GM12801 (cell line): Measurements from ENCODE around the gene BTBD2.

Source experiments
- TF ChIP-seq, protein P1 (sequence below): IDR thresholded peaks from one replicate; pipeline ENCODE4 v1.5.1; 2011; ENCODE audit warnings: control low read depth; ENCODE audit not compliant: insufficient read length; ENCODE audit errors: extremely low read depth

The BTBD2 gene

DNA sequence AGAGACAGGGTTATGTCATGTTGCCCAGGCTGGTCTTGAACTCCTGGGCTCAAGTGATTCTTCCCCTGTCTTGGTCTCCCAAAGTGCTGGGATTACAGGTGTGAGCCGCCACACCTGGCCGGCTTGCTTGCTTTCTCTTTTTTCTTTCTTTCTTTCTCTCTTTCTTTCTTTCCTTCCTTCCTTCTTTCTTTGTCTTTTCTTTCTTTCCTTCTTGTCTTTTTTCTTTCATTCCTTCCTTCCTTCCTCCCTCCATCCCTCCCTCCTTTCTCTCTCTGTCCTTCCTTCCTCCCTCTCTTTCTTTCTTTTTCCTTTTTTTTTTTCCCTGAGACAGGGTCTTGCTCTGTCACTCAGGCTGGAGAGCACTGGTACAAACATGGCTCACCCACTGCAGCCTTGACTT lies 6.8 kb upstream of the BTBD2 start:
- TF ChIP-seq, protein P1, sequence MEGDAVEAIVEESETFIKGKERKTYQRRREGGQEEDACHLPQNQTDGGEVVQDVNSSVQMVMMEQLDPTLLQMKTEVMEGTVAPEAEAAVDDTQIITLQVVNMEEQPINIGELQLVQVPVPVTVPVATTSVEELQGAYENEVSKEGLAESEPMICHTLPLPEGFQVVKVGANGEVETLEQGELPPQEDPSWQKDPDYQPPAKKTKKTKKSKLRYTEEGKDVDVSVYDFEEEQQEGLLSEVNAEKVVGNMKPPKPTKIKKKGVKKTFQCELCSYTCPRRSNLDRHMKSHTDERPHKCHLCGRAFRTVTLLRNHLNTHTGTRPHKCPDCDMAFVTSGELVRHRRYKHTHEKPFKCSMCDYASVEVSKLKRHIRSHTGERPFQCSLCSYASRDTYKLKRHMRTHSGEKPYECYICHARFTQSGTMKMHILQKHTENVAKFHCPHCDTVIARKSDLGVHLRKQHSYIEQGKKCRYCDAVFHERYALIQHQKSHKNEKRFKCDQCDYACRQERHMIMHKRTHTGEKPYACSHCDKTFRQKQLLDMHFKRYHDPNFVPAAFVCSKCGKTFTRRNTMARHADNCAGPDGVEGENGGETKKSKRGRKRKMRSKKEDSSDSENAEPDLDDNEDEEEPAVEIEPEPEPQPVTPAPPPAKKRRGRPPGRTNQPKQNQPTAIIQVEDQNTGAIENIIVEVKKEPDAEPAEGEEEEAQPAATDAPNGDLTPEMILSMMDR = no peak

DNA sequence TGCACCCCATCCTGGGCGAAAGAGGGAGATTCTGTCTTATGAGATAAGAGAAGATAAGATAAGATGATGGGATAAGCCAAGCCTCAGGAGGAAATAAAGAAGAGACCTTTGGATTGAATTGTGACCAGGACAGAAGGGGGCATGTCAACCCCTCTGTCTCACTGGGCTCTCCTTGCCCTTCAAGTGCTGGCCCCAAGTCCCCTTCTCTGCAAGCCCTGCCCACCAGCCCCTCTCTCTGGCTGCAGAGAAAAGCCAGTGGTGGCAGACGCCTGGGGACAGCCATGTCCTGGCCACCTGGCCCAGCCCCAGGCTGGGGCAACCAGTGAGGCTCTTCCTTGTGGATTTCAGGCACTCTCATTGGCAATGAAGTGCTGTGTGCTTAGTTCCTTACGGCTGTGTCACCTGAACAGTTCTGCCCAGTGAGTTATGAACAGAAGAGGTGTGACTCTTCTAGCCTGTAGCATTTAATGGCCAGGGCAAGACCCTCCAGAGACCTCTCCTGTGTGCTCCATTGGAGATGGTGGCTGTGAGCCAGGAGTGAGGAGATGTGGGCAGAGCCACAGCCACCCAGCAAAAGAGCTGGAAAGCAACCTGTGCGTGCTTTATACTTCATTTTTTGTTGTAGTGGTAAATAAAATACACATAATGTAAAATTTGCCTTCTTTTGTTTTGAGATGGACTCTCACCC lies 6.1 kb upstream of the BTBD2 start:
- TF ChIP-seq, protein P1 = no peak

DNA sequence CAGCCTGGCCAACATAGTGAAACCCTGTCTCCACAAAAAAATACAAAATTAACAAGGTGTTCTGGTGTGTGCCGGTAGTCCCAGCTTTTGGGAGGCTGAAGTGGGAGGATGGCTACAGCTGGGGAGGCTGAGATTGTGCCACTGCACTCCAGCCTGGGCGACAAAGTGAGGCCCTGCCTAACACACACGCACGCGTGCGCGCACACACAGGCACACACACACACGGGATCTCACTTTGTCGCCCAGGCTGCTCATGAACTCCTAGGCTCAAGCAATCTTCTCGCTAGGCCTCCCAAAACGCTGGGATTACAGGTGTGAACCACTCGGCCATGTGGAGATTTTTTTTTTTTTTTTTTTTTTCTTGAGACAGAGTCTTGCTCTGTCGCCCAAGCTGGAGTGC lies 3.2 kb upstream of the BTBD2 start:
- TF ChIP-seq, protein P1 = no peak

DNA sequence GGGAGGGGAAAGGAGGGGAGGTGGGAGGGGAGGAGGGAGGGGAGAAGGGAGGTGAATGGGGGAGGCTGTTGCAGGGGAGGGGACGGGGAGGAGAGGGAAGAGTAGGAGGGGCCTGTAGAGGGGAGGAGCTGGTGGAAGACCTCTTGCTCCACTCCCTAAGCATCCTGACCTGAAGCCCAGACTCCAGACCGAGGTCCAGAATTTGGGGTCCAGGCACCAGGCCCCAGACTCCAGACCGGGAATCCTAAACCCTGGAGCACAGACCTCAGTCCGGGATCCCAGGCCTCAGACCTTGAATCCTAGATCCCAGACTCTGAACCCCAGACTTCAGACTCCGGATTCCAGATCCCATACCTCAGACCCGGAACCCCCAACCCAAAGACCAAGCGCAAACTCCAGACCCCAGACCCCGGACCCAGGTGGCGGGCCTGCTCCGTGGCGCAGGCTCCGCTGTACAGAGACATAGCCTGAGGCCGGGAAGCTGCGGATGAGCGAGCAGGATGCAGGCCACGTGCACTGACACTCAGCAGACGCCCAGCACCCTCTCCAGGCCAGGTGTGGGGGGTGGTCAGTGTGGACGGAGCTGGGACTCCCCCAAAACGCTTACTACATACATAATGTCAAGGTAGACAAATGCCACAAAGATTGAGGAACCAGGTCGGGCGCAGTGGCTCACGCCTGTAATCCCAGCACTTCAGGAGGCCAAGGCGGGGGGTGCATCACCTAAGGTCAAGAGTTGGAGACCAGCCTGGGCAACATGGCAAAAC lies 710 bp upstream of the BTBD2 start:
- TF ChIP-seq, protein P1 = no peak

DNA sequence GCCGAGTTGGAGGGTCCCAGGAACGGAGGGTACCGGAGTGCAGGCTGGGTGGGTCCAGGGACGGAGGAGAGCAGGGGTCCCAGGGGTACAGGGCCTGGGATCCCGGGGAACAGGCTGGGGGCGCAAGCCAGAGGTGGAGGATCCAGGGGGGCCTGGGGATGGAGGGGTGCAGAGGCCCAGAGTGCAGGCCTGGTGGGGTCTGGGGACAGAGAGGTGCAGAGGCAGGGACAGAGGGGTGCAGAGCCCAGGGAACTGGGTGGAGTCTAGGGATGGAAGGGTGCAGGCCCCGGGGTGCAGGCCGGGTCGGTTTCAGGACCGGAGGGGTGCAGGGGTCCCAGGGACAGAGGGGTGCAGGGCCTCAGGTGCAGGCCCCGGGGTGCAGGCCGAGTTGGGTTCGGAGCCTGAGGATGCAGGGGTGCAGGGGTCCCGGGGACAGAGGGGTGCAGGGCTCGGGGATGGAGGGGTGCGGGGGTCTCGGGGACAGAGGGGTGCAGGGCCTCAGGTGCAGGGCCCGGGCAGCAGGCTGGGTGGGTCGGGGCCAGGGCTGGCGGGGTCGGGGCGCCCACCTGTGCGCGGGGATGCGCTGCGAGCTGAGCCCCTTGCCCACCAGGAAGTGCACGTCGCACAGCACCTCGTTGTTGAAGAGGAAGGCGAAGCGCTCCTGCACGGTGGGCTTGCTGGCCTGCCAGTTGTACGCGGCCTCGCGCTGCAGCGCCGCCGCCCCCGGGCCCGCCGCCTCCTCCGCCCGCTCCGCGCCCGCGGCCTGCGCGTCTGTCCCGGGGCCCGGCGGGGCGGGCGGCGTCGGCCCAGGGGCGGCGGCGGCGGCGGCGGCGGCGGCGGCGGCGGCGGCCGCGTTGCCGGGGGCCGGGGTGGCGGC lies 545 bp downstream of the BTBD2 start:
- TF ChIP-seq, protein P1 = no peak

DNA sequence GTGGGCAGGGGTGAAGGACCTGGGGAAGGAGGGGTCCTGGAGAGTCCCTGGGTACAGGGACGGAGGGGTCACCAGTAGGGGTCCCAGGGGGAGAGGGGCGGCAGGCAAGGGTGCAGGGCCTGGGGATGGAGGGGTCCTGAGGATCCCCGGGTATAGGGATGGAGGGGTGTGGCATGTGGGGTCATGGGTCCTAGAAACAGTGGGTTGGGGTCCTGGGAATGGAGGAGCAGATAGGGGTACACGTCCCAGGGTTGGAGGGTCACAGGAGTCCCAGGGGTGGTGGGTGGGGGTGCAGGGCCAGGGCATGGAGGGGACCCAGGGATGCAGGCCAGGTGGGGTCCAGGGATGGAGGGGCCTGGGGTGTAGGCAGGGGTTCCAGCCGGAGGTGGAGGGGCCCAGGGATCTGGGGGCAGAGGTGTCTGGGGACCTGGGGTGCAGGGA lies 1.4 kb downstream of the BTBD2 start:
- TF ChIP-seq, protein P1 = no peak

DNA sequence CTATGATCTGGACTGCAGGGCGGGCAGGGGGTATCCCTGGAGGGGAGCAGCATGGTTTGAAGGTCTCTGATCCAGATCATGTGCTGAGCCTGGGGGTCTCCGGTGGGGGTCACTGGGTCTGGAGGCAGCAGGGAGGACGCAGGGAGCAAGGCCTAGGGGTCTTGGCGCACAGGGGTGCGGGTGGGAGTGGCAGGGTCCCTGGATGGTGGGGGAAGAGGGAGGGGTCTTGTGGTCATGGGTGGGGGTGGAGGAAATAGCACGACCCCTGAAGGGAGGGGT lies 1.9 kb downstream of the BTBD2 start:
- TF ChIP-seq, protein P1 = no peak
